Lower leg skin (tissue), 3 donors: Measurements from ENCODE around the gene RUSF1.
"Not testable (repeated sequence)": the region's sequence is repeated elsewhere in the genome, so short reads cannot be mapped to it uniquely, and the experiment has no call there.

Experiments
- CTCF ChIP-seq, 3 donors: fragments of 450-650 bp; IDR thresholded peaks; one replicate each; pipeline ENCODE4 v1.5.1; 2016; ENCODE audit warnings: antibody characterized with exemption in 3 of 3, mild to moderate bottlenecking in 3 of 3, moderate library complexity in 2 of 3
- POLR2A ChIP-seq, 2 donors: fragments of 450-650 bp; IDR thresholded peaks; one replicate each; pipeline ENCODE4 v1.6.1; 2016 to 2017; ENCODE audit warnings: antibody characterized with exemption in 2 of 2, mild to moderate bottlenecking in 1 of 2, moderate library complexity in 1 of 2

- not testable (repeated sequence) for TF ChIP-seq CTCF, POLR2A (IDR thresholded peaks at IDR 0.05)
Measured at GRCh38 chr16:31539762-31540161, 31.6 kb upstream of the RUSF1 start.
